GM12864 (cell line): ENCODE measurements around the gene TSPEAR.
"Not testable (repeated sequence)": the region's sequence is repeated elsewhere in the genome, so short reads cannot be mapped to it uniquely, and the experiment has no call there.

Source experiments
- DNase-seq: peaks from one replicate; pipeline ENCODE4 v3.0.0-alpha.2; 2011; ENCODE audit warnings: low read depth
- H3K4me3 ChIP-seq: 2 replicates; pipeline ENCODE4 v1.5.1; 2011; ENCODE audit warnings: mild to moderate bottlenecking, low read depth, low read length, control low read depth
- CTCF ChIP-seq: IDR thresholded peaks from 2 replicates; pipeline ENCODE4 v1.5.1; 2011; ENCODE audit warnings: low read depth, mild to moderate bottlenecking, moderate library complexity, low read length, control low read depth, inconsistent platforms; ENCODE audit errors: missing control alignments

TSPEAR gene

DNA sequence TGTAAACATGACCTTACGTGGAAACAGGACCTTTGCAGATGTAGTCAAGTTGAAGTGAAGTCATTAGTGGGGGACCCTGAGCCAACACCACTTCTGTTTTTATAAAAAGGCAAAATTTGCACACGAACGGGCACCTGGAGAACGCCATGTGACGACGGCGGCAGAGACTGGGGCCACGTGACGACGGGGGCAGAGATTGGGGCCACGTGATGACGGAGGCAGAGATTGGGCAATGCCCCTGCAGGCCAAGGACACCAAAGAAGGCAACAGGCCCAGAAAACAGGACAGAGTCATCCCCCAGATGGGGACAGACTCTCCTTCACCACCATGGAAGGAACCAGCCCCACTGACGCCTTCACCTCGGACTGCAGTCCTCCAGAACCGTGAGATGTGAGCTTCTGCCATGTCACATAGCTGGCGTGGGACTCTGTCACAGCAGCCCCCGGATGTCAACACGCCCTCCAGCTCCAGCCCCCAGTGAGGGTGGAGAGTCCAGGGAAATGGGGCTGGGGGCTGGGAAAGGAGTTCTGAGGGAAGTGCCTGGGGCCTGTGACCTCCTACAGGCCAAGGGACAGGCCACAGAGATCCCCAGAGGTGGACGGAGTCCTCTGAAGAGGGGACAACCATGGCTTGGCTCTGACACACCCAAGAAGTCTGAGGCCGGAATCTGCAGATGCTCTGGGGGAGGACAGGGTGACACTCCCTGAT, 61.0 kb downstream of the TSPEAR start:
- no peak for TF ChIP-seq CTCF
- no peak overlapping the region for H3K4me3 ChIP-seq
- DNase-seq, result no peak

DNA sequence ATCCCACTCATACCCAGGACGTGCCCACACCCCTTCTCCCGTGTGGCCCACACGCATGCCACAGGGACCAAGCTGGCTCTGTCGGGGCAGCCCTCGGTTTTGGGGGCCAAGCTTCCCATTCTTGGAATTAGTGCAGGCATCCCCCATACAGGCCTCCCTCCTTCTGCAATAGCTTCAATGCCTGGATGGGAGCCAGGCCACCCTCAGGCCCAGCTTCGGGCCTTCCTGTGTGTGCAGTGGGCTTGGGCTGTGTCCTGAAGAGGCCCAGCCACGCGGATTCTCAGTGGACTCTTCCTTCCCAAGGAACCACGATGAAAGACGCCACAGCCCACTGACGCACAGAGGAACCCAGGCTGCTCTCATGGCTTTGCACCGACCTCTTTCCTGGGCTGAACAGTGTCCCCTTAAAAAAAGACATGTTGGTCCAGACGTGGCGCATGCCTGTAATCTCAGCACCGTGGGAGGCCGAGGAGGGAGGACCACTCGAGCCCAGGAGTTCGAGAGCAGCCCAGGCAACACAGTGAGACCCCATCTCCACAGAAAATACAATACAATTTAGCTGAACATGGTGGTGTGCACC, 61.8 kb downstream of the TSPEAR start:
- no peak for TF ChIP-seq CTCF
- no peak for DNase-seq
- H3K4me3 ChIP-seq, result no peak overlapping the region

DNA sequence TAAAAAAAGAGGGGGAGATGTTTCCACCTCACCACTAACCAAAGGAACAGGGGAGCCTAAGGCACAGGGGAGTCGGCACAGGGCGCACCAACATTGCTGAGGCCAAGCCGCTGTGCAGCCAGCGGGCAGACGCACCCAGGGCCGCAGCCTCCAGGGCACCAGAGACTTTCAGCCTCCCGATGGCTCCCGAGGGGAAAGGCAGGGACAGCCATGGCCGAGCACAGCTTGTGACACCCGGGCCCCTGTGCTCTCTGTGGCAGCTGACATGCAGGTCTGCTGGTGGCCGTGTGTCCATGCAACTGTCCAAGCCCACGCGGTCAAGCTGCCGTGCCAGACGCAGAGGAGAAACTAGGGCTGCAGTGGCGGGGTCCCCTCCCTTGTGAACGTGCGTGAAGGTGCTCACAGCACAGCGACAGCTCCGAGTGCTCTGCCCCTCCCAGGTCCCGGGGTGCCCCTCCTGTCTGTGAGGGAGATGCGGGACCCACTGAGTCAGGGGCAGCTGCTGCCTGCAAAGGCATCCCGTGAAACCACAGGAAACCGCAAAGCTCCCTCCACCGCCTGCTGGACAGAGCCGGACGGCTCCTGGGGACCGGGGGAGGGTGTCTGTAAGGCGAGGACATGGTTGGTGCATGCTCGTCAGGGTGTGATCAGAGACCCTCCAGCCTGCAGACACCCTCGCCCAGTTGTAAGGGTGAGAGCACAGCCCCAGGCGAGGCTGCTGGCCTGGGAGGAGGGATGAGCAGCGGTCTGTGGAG, 62.6 kb downstream of the TSPEAR start:
- no peak for TF ChIP-seq CTCF
- DNase-seq, result no peak
- no peak overlapping the region for H3K4me3 ChIP-seq

DNA sequence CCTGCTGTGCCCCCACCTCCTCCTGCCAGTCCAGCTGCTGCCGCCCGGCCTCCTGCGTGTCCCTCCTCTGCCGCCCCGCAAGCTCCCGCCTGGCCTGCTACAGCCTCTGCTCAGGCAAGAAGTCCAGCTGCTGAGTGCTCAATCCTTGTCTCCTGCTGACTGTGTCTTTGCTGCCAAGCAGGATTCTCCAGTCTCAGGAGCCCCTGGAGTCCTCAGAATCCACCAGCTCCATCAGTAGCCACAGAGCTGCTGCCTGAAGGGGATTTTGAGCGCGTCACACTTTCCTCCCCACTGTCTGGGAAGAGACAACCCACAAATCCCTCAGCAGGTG, 64.2 kb downstream of the TSPEAR start:
- no peak for DNase-seq
- H3K4me3 ChIP-seq, result no peak overlapping the region
- no peak for TF ChIP-seq CTCF

GRCh38 chr21:44646366-44647221, 64.8 kb downstream of the TSPEAR start, which contains the start of gene KRTAP10-11:
Gene KRTAP10-11, plus strand, starts transcription at chr21:44646414. Its CDS starts 45 bp downstream, at chr21:44646459.
- H3K4me3 ChIP-seq, DNase-seq: not testable (repeated sequence)

DNA sequence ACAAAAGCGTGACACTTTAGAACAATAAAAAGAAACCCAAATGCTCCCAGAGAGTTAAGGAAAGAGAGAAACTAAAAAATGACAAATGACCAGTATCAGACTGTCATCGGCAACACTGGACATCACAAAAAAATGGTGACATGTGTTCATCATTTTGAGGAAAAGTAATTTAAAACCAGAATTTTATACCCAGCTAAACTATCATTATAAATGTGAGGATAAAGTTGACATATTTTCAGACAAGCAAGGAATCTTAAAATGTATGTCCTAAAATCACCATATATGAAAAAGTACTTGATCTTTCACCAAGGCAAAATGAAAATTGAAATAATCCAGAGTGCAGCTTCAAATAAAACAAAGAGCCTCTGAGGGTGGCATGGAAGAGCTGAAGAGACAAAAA, 66.5 kb downstream of the TSPEAR start:
- DNase-seq, result no peak
- no peak for TF ChIP-seq CTCF
- H3K4me3 ChIP-seq, result no peak overlapping the region
